Hepatocyte (in vitro differentiated cells): Measurements from ENCODE around the gene HSP90AA1.

Experiments
- EZH2 ChIP-seq: fragments of 200-600 bp; sonication (generic); IDR thresholded peaks from 2 replicates; pipeline ENCODE4 v1.6.1; 2016; ENCODE audit warnings: antibody characterized with exemption, mild to moderate bottlenecking, borderline replicate concordance
- EZH2phosphoT487 ChIP-seq: fragments of 200-600 bp; sonication (generic); IDR thresholded peaks from one replicate; pipeline ENCODE4 v1.6.1; 2018; ENCODE audit warnings: antibody characterized with exemption, mild to moderate bottlenecking, low read depth, moderate library complexity; ENCODE audit not compliant: unreplicated experiment, severe bottlenecking
- TF ChIP-seq, protein P1 (sequence below): fragments of 200-600 bp; sonication (generic); IDR thresholded peaks from 2 replicates; pipeline ENCODE4 v1.5.1; 2016; ENCODE audit warnings: antibody characterized with exemption, mild to moderate bottlenecking; ENCODE audit not compliant: poor library complexity

DNA sequence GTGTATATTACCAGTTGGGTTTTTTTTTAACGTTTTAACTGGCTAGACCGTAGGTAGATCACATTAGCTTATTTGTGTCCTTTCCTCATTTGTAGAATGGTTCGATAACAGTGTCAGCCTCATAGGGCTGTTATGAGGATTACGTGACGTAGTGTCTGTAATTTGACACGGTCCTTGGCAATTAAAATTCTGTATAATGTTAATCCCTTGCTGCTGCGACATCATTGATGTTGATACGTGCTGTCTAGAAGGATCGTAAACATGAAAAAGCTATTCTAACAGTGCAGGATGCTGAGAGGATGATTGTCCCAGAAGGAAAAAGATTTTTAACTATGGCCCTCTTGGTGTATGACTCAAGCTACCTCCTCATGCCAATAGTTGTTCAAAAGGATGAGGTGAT lies 50.9 kb downstream of the HSP90AA1 start:
- TF ChIP-seq, protein P1, sequence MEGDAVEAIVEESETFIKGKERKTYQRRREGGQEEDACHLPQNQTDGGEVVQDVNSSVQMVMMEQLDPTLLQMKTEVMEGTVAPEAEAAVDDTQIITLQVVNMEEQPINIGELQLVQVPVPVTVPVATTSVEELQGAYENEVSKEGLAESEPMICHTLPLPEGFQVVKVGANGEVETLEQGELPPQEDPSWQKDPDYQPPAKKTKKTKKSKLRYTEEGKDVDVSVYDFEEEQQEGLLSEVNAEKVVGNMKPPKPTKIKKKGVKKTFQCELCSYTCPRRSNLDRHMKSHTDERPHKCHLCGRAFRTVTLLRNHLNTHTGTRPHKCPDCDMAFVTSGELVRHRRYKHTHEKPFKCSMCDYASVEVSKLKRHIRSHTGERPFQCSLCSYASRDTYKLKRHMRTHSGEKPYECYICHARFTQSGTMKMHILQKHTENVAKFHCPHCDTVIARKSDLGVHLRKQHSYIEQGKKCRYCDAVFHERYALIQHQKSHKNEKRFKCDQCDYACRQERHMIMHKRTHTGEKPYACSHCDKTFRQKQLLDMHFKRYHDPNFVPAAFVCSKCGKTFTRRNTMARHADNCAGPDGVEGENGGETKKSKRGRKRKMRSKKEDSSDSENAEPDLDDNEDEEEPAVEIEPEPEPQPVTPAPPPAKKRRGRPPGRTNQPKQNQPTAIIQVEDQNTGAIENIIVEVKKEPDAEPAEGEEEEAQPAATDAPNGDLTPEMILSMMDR: no peak
- TF ChIP-seq EZH2 (no peak), EZH2phosphoT487 (no peak)
